ENCODE results near the gene RAB4A. TPM values are rescaled to one million over a fixed set of nuclear protein-coding genes. Genes with fewer than 3 reads are reported as not detected.

Gene RAB4A
- total and polyA plus RNA-seq, 2 of the 13 experiments (the other 11 are each of a cell fraction or from before 2014, with no cell fraction given) = 56.0 to 80.1 TPM

GRCh38 chr1:229283183-229283611, 12.3 kb downstream of the RAB4A start:
- Histone ChIP-seq H2AFZ (ENCODE audit: low read length) (no peak overlapping the region), H3K4me3 (replicated peaks in 1 of 3; ENCODE audit: insufficient read depth in 1 of 3, low read depth in 2 of 3, low read length in 3 of 3) (no peak overlapping the region), H3K9ac (ENCODE audit: insufficient read depth, low read depth, low read length) (no peak overlapping the region), H4K20me1 (ENCODE audit: insufficient read depth, low read length) (peaks cover 57% of the 10 kb centered on the region), H3K27me3 (ENCODE audit: control insufficient read depth in 1 of 2, insufficient read depth in 2 of 2, low read length in 2 of 2) (no peaks in the 10 kb centered on the region), H3K9me3 (ENCODE audit: low read length) (no peaks in the 10 kb centered on the region), H3K79me2 (ENCODE audit: insufficient read depth, low read length) (peaks cover 99% of the 10 kb centered on the region), H3K27ac (ENCODE audit: extremely low read length, insufficient read depth, low read length) (no peak overlapping the region), H3K4me2 (ENCODE audit: low read depth, low read length) (no peak overlapping the region), H3K4me1 (ENCODE audit: insufficient read depth, low read length) (peaks cover 83% of the 10 kb centered on the region), H3K36me3 (replicated peaks in 1 of 2; ENCODE audit: control insufficient read depth in 1 of 2, insufficient read depth in 2 of 2, low read length in 2 of 2) (peaks cover 0 to 20% of the 10 kb centered on the region in 2 experiments; a peak in 4 of 5 replicates)
- ChIA-PET CTCF (ENCODE audit: low intra/inter-chr PET ratio, low total read pairs) (no interaction called here), POLR2A (interaction anchor here (0.8 kb wide), 1 partner anchor 13 kb away, joined by 4 read pairs; no protein-coding TSS in a partner anchor)
- DNase-seq (ENCODE audit: low spot score) = no peak
- BruUV-seq (replicated peaks) = no TSS peak
- TF ChIP-seq RBM22 (optimal IDR thresholded peaks at IDR 0.05; ENCODE audit: low read length) (peak; percentile 57), CAMTA2 (CRISPR knock-in tag; IDR thresholded peaks at IDR 0.05; ENCODE audit: borderline replicate concordance) (no peak)
- 95% methylated on average over 3 of the region's 3 CpGs for WGBS (ENCODE audit: low lambda C conversion rate)
- intact Hi-C loops (cut with micrococcal nuclease; ENCODE audit: unreplicated experiment) = no loop called here
- no peak for FAIRE-seq
- in situ Hi-C loops (cut with HindIII; ENCODE audit: extremely low pct_ligation_motif_present, low pct_unique_long_range_greater_than_20kb) = no loop called here
- ATAC-seq = no peak

GRCh38 chr1:229284887-229285286, 14.0 kb downstream of the RAB4A start:
- TF ChIP-seq HNF4A (CRISPR knock-in tag; IDR thresholded peaks at IDR 0.05) (peak; percentile 39; the same call in 1 of the 2 replicates), MLX (CRISPR knock-in tag; IDR thresholded peaks at IDR 0.05) (no peak), ZMAT5 (CRISPR knock-in tag; IDR thresholded peaks at IDR 0.05; ENCODE audit: borderline replicate concordance, low read depth) (no peak)
- intact Hi-C loops (cut with micrococcal nuclease; ENCODE audit: unreplicated experiment) = no loop called here
- ChIA-PET CTCF (ENCODE audit: low intra/inter-chr PET ratio, low total read pairs) (no interaction called here), POLR2A (no interaction called here)
- H3K27me3 ChIP-seq (ENCODE audit: control insufficient read depth in 1 of 2, insufficient read depth in 2 of 2, low read length in 2 of 2) = no peaks in the 10 kb centered on the region
- in situ Hi-C loops (cut with HindIII; ENCODE audit: extremely low pct_ligation_motif_present, low pct_unique_long_range_greater_than_20kb) = no loop called here
- no peak overlapping the region for H3K4me2 ChIP-seq (ENCODE audit: low read depth, low read length)
- FAIRE-seq = no peak
- H3K4me3 ChIP-seq (replicated peaks in 1 of 3; ENCODE audit: insufficient read depth in 1 of 3, low read depth in 2 of 3, low read length in 3 of 3) = no peak overlapping the region
- no peaks in the 10 kb centered on the region for H3K9me3 ChIP-seq (ENCODE audit: low read length)
- WGBS (ENCODE audit: low lambda C conversion rate) = 46% methylated on average over 3 of the region's 3 CpGs
- H3K27ac ChIP-seq (ENCODE audit: extremely low read length, insufficient read depth, low read length) = no peak overlapping the region
- peaks cover 42% of the 10 kb centered on the region for H4K20me1 ChIP-seq (ENCODE audit: insufficient read depth, low read length)
- H3K9ac ChIP-seq (ENCODE audit: insufficient read depth, low read depth, low read length) = no peak overlapping the region
- H3K79me2 ChIP-seq (ENCODE audit: insufficient read depth, low read length) = peaks cover 95% of the 10 kb centered on the region
- H2AFZ ChIP-seq (ENCODE audit: low read length) = no peak overlapping the region
- no peak for DNase-seq (ENCODE audit: low spot score)
- peaks cover 1 to 29% of the 10 kb centered on the region in 2 experiments for H3K36me3 ChIP-seq (replicated peaks in 1 of 2; ENCODE audit: control insufficient read depth in 1 of 2, insufficient read depth in 2 of 2, low read length in 2 of 2)
- no TSS peak for BruUV-seq (replicated peaks)
- ATAC-seq = no peak
- peaks cover 77% of the 10 kb centered on the region for H3K4me1 ChIP-seq (ENCODE audit: insufficient read depth, low read length)

Data from HepG2 (cell line).